Kidney epithelial cell (primary cell): Measurements from ENCODE around the gene CACNA1A. TPM values are rescaled to one million over a fixed set of nuclear protein-coding genes. Genes with fewer than 3 reads are reported as not detected.

Experiments used
- DNase-seq: peaks from one replicate; pipeline ENCODE4 v3.0.0-alpha.2; 2010; ENCODE audit warnings: low read depth
- H3K27me3 ChIP-seq: 2 replicates; pipeline ENCODE4 v1.6.0; 2011; ENCODE audit warnings: low read length; ENCODE audit not compliant: control insufficient read depth, insufficient read depth
- H3K36me3 ChIP-seq: 2 replicates; pipeline ENCODE4 v1.5.1; 2011; ENCODE audit warnings: low read length; ENCODE audit not compliant: control insufficient read depth, insufficient read depth
- H3K4me3 ChIP-seq: 2 replicates; pipeline ENCODE4 v1.5.1; 2011; ENCODE audit warnings: low read depth, mild to moderate bottlenecking, control low read depth, low read length
- total RNA-seq: library from RNA; depleted of rRNA; stranded (reverse); fragments of >200 nt; gene quantifications from 2 replicates; pipeline ENCODE4 v1.2.3, GENCODE V29; 2015
- TF ChIP-seq, protein P1 (sequence below): IDR thresholded peaks from 2 replicates; pipeline ENCODE4 v1.5.1; 2011; ENCODE audit warnings: mild to moderate bottlenecking, moderate library complexity, low read length, control low read depth, inconsistent platforms; ENCODE audit not compliant: insufficient read depth, poor library complexity, severe bottlenecking

Gene CACNA1A
- total RNA-seq, 1 donor from 2014 or later = 0.29 TPM

DNA sequence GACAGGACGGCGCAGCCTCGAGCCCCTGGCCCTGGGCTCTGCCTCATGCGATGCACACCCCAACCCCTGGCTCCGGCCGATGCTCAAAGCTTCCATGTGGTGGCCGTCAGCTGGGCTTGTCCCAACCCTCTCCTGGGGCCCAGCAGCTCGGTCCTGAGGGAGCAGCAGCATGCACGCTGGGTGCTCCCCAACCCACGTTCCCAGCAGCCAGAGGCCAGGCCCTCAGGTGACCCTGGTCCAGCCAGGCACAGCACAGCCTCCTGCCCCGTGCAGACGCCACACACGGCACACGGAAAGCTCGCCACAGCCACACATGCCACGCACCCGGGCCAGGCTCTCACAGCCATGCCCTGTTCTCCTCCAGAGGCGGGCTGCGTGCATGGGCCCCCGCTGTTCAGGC, 295.3 kb downstream of the CACNA1A start:
- no peak for DNase-seq
- Histone ChIP-seq H3K4me3 (no peak overlapping the region), H3K36me3 (no peaks in the 10 kb centered on the region), H3K27me3 (no peaks in the 10 kb centered on the region)
- TF ChIP-seq, protein P1, sequence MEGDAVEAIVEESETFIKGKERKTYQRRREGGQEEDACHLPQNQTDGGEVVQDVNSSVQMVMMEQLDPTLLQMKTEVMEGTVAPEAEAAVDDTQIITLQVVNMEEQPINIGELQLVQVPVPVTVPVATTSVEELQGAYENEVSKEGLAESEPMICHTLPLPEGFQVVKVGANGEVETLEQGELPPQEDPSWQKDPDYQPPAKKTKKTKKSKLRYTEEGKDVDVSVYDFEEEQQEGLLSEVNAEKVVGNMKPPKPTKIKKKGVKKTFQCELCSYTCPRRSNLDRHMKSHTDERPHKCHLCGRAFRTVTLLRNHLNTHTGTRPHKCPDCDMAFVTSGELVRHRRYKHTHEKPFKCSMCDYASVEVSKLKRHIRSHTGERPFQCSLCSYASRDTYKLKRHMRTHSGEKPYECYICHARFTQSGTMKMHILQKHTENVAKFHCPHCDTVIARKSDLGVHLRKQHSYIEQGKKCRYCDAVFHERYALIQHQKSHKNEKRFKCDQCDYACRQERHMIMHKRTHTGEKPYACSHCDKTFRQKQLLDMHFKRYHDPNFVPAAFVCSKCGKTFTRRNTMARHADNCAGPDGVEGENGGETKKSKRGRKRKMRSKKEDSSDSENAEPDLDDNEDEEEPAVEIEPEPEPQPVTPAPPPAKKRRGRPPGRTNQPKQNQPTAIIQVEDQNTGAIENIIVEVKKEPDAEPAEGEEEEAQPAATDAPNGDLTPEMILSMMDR = no peak

DNA sequence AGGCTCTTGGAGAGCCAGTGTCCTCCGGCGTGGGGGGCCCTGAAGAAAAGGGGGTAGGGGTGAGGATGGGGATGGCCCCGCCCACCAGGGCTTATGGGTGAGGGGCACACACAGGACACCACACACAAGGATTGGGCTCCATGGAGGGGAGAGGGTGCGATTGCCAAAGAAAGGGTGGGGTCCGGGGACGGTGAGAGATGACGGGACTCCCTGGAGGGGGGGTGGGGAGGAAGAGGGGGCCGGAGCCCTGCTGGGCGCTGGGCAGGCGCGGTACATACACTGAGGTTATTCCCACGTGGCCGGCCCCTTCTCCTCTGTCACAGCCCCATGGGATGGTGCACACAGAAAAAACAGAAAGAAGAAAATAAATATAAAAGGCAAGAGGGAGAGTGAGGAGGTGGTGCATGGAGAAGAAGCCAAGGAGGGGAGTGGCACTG, 295.9 kb downstream of the CACNA1A start:
- TF ChIP-seq, protein P1 = no peak
- Histone ChIP-seq H3K36me3 (no peaks in the 10 kb centered on the region), H3K27me3 (no peaks in the 10 kb centered on the region), H3K4me3 (no peak overlapping the region)
- no peak for DNase-seq

DNA sequence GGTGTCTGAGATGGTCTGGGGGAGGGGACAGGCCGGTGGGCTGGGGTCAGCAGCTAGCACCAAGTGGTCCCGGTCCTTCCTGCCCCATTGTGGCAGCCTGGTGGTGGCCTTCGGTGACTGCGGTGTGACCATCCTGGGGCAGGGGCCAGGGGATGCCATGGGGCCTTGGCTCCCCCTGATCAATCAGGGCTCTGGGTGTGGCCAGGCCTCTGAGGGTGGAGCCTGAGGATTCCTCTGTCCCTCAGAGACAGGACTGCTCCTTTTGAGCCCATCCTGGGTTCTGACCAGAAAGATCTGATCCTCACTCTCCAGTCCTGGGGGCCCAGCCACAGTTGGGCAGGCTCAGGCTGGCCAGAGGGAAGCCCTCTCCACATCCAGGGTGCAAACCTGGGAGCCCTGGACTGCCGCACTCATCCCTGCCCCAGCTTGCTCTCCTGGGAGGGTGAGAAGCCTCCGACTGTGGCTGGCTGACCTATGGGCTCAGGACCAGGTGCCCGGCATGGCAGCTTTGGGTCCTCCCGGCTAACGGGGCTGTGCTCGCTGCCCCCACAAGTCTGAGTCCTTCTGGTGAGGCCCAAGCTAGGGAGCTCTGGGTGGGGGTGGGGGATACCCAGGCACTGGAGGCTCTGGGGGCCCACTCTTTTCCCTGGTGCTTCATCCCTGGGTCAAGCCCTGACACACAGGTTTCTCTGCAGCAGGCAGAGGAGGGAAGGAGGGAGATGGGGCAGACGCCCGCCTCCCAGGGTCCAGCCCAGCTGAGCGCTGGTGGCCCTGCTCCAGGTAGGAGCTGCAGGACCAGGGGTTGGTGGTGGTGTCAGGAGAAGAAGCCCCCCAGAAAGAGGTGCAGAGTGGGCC, 296.6 kb downstream of the CACNA1A start:
- no peak for DNase-seq
- TF ChIP-seq, protein P1 = no peak
- H3K36me3 ChIP-seq = no peaks in the 10 kb centered on the region
- H3K27me3 ChIP-seq = no peaks in the 10 kb centered on the region
- no peak overlapping the region for H3K4me3 ChIP-seq

DNA sequence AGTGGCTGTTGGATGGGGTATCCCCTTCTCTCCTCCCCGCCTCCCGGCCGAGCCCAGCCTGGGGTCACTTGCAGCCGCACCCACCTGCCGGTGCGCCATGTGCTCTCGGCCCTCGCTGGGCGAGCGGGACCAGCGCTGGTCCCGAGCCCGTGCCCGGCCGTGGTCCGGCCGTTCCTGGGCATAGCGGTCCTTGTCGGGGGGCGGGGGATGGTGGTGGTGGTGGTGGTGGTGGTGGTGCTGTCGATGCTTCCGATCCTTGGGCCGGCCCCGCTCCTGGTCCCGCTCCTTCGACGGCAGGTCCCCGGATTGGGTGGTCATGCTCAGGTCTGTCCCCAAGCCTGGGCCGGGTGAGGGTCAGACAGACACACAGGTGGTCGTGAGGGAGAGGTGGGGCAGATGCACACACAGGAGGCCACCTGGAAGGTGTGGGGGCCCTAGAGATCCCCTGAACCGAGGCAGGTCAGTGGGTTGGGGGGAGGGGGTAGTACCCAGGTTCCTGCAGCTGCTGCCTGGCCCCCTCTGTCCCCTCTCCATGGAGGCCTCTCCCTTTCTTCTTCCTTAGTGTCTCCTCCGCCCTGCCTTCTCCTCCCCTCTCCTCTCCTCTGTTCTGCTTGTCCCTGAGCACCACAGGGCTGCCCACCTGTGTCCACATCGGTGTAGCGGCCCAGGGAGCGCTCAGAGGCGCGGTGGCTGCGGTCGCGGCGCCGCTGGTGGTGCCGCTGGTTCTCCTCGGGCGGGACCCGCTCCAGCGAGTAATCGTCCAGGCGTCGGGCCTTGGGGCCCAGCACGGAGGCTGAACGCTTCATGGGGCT, 297.4 kb downstream of the CACNA1A start:
- Histone ChIP-seq H3K27me3 (no peaks in the 10 kb centered on the region), H3K4me3 (peak overlapping the region; percentile 6), H3K36me3 (no peaks in the 10 kb centered on the region)
- DNase-seq = no peak
- TF ChIP-seq, protein P1 = no peak

DNA sequence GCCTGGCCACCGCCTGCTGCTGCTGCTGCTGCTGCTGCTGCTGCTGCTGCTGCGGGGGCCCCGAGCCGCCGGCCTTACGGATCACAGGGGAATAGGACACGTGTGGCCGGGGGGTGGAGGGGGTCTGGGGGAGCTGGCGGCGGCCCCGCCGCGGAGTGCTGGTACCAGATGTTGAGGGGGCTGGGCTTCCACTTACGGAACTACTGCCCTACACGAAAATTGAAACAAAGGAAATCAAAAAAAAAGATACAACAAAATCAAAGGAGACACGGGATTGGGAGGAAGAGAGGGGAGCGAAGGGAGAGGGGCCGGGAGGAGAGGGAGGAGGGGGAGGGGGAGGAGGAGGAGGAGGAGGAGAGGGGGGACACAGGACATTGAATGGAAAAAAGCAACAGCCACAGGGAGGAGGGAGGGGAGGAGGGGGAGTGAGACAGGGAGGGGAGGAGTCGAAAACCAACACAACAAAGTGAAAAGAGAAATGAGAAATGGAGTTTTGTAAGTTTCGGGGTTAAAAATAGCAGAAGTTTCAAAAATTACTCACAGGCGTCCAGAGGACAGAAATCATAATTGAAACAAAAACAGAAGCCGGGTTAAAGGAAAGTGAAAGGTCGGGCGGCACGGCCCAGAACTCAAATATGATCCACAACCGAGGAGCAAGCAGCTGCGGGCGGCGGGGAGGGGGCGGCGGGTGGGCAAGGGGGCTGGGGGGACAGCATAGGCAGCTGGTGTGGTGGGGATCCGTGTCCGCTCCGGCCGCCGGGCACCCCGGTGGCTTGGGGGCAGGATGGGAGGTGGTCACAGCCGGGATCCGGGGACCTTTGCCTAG, 298.2 kb downstream of the CACNA1A start:
- Histone ChIP-seq H3K27me3 (no peaks in the 10 kb centered on the region), H3K4me3 (peak overlapping the region; percentile 11), H3K36me3 (no peaks in the 10 kb centered on the region)
- TF ChIP-seq, protein P1 = no peak
- no peak for DNase-seq
